ENCODE measurements around the gene CUX1. TPM values are rescaled to one million over a fixed set of nuclear protein-coding genes. Genes with fewer than 3 reads are reported as not detected.

The CUX1 gene
- total and polyA plus RNA-seq, 9 donors: 42.2 to 151 (median 126) TPM

GRCh38 chr7:101951757-101952156, 134.3 kb downstream of the CUX1 start:
- no peak overlapping the region for H3K4me3 ChIP-seq
- 96 to 97% (median 97%) methylated on average over 6 of the region's 6 CpGs for WGBS, 3 donors
- TF ChIP-seq EP300 (IDR thresholded peaks at IDR 0.05) (no peak), POLR2A (IDR thresholded peaks at IDR 0.05) (no peak), CTCF (IDR thresholded peaks at IDR 0.05) (no peak)
- peaks cover 6% of the 10 kb centered on the region for H3K4me1 ChIP-seq (ENCODE audit: insufficient read depth)
- no peak for DNase-seq
- H3K27ac ChIP-seq: no peak overlapping the region
- no peaks in the 10 kb centered on the region for H3K36me3 ChIP-seq
- intact Hi-C loops (cut with DNase I): no loop called here
- no peaks in the 10 kb centered on the region for H3K9me3 ChIP-seq
- H3K27me3 ChIP-seq: no peaks in the 10 kb centered on the region

- peak in 2 of 5 donors; percentile 28 to 53 for DNase-seq
- Histone ChIP-seq H3K27me3 (no peaks in the 10 kb centered on the region), H3K4me1 (ENCODE audit: insufficient read depth) (peaks cover 5% of the 10 kb centered on the region), H3K9me3 (no peaks in the 10 kb centered on the region), H3K27ac (peak overlapping the region; percentile 23 to 25), H3K36me3 (no peaks in the 10 kb centered on the region), H3K4me3 (no peak overlapping the region)
- peak; percentile 62 for TF ChIP-seq EP300 (IDR thresholded peaks at IDR 0.05)
- TF ChIP-seq POLR2A (IDR thresholded peaks at IDR 0.05): no peak
- TF ChIP-seq CTCF (IDR thresholded peaks at IDR 0.05): peak in 1 of 3 donors; percentile 9
- intact Hi-C loops (cut with DNase I): no loop called here
- WGBS, 3 donors: 78 to 90% (median 89%) methylated on average over 29 of the region's 29 CpGs
These were observed 135.2 kb downstream of the CUX1 start for GRCh38 chr7:101952355-101953247.

GRCh38 chr7:101953248-101953819, 135.9 kb downstream of the CUX1 start:
- peaks cover 3% of the 10 kb centered on the region for H3K4me1 ChIP-seq (ENCODE audit: insufficient read depth)
- no peaks in the 10 kb centered on the region for H3K27me3 ChIP-seq
- H3K27ac ChIP-seq: peak overlapping the region; percentile 23 to 25
- intact Hi-C loops (cut with DNase I): no loop called here
- H3K36me3 ChIP-seq: no peaks in the 10 kb centered on the region
- peak; percentile 67 to 87 (median 78) for DNase-seq
- 25 to 44% (median 43%) methylated on average over 14 of the region's 14 CpGs for WGBS, 3 donors
- no peaks in the 10 kb centered on the region for H3K9me3 ChIP-seq
- no peak overlapping the region for H3K4me3 ChIP-seq
- TF ChIP-seq EP300 (IDR thresholded peaks at IDR 0.05): no peak
- no peak for TF ChIP-seq POLR2A (IDR thresholded peaks at IDR 0.05)
- TF ChIP-seq CTCF (IDR thresholded peaks at IDR 0.05): peak in 1 of 3 donors; percentile 18

GRCh38 chr7:101954499-101954898, 137.1 kb downstream of the CUX1 start:
- Histone ChIP-seq H3K4me3 (no peak overlapping the region), H3K9me3 (no peaks in the 10 kb centered on the region), H3K4me1 (ENCODE audit: insufficient read depth) (peaks cover 3% of the 10 kb centered on the region), H3K36me3 (no peaks in the 10 kb centered on the region), H3K27ac (no peak overlapping the region), H3K27me3 (no peaks in the 10 kb centered on the region)
- DNase-seq: no peak
- TF ChIP-seq EP300 (IDR thresholded peaks at IDR 0.05) (no peak), POLR2A (IDR thresholded peaks at IDR 0.05) (no peak), CTCF (IDR thresholded peaks at IDR 0.05) (no peak)
- intact Hi-C loops (cut with DNase I): loop anchor here in 1 of 4 donors (1.0 kb wide), 1 partner anchor 42 kb away; no protein-coding TSS in a partner anchor
- 95 to 98% (median 97%) methylated on average over 5 of the region's 5 CpGs for WGBS, 3 donors

Measured in ovary (tissue), 9 donors.